Upper lobe of left lung (tissue), 6 donors: Measurements from ENCODE around the gene CIRBP. TPM values are rescaled to one million over a fixed set of nuclear protein-coding genes. Genes with fewer than 3 reads are reported as not detected.
A peak's percentile ranks its signal among the peaks of the same experiment; 100 is the strongest.

ENCODE experiments used
- ATAC-seq, 2 donors: fragments of 200-7000 bp; cut with Tn5 transposase; one replicate each; pipeline ENCODE4 v1.9.1; 2022; ENCODE audit warnings: mild to moderate bottlenecking in 2 of 2, moderate library complexity in 2 of 2; ENCODE audit not compliant: low FRiP score in 2 of 2
- DNase-seq, 2 donors: peaks; one replicate each; pipeline ENCODE4 v3.0.0-alpha.2; 2019 to 2020
- H3K27ac ChIP-seq, 4 donors: fragments of 200-600 bp; sonication (generic); one replicate each; pipeline ENCODE4 v1.5.1; 2016 to 2019
- H3K27me3 ChIP-seq, 4 donors: fragments of 200-600 bp; sonication (generic); one replicate each; pipeline ENCODE4 v1.5.1; 2017 to 2019
- H3K36me3 ChIP-seq, 4 donors: fragments of 200-600 bp; sonication (generic); one replicate each; pipeline ENCODE4 v1.5.1; 2016 to 2019
- H3K4me1 ChIP-seq, 4 donors: fragments of 200-600 bp; sonication (generic); one replicate each; pipeline ENCODE4 v1.5.1; 2018 to 2019
- H3K4me3 ChIP-seq, 4 donors: fragments of 200-600 bp; sonication (generic); one replicate each; pipeline ENCODE4 v1.5.1; 2017 to 2019; ENCODE audit warnings: mild to moderate bottlenecking in 2 of 4, moderate library complexity in 1 of 4
- H3K9me3 ChIP-seq, 4 donors: fragments of 200-600 bp; sonication (generic); one replicate each; pipeline ENCODE4 v1.5.1; 2018 to 2019
- CTCF ChIP-seq, 6 experiments: fragments of 450-650 bp in 4 of 6; fragments of 200-600 bp in 2 of 6; sonication (generic) in 2 of 6; IDR thresholded peaks; one replicate each; pipeline ENCODE4 v1.5.1; 2016 to 2019; ENCODE audit warnings: antibody characterized with exemption in 6 of 6
- EP300 ChIP-seq, 4 donors: sonication (generic); formaldehyde crosslinking; IDR thresholded peaks; one replicate each; pipeline ENCODE4 v1.5.1; 2017; ENCODE audit warnings: antibody characterized with exemption in 4 of 4, control low read depth in 2 of 4
- POLR2A ChIP-seq, 4 donors: fragments of 450-650 bp; IDR thresholded peaks; one replicate each; pipeline ENCODE4 v1.5.1; 2016 to 2017; ENCODE audit warnings: antibody characterized with exemption in 4 of 4, mild to moderate bottlenecking in 2 of 4
- POLR2AphosphoS5 ChIP-seq, 2 donors: sonication (generic); formaldehyde crosslinking; IDR thresholded peaks; one replicate each; pipeline ENCODE4 v1.5.1; 2017; ENCODE audit warnings: antibody characterized with exemption in 2 of 2
- WGBS, 2 donors: methylation state at CpG; one replicate each; pipeline ENCODE4 v1.1.5; 2017 to 2018; 5-methylcytosine and 5-hydroxymethylcytosine counted together
- total RNA-seq, 6 donors: library from RNA; depleted of rRNA in 4 of 6; stranded (reverse); fragments of >200 nt in 4 of 6; gene quantifications; one replicate each; pipeline versions ENCODE4 v1.1.0 to v1.2.1, GENCODE V29; 2016 to 2021
- donor health status: DM: no; HTN: no; CAD: no; lungs with moderate emphysema.
- donor health status: DM: no; HTN: yes; CAD: no; lungs with severe emphysema.

CIRBP gene
- total RNA-seq, 6 donors from 2014 or later = 326 to 1,348 (median 441) TPM

DNA sequence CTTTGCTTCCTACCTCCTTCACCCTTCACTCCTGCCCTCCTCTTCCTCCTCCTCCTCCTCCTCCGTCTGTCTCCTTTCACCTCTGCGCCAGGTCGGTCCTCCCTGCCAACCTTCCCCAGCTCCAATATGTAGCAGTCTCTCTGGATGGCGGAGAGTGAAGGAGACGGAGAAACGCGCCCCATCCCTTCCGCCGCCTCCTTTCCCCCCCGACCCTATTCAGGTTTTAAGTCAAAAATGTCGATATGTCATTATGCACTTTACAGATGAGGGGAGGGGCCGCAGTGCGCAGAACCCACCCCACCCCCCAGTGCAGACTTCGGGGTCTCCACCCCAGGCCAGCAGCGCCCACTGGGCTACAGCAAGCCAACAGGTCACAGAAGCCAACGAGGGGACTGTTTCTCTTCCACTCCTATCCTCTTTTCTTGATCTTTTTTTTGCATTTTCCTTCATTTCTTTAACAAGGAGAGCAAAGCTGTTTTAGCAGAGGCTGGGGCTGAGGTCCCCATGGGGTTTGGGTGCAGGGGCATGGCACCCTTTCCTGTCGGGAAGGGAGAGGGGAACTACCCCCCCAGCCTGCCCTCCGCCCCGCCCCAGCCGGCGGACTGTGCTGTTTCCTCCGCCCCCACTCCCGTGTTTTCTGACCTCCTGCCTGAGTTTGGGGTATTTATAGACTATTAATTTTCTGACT, 11.5 kb upstream of the CIRBP start:
- Histone ChIP-seq H3K36me3 (peaks cover 22 to 56% (median 50%) of the 10 kb centered on the region in 4 donors), H3K27ac (peak overlapping the region; percentile 91 to 100 (median 98)), H3K4me1 (peaks cover 87 to 98% (median 92%) of the 10 kb centered on the region in 4 donors), H3K9me3 (no peaks in the 10 kb centered on the region), H3K4me3 (peak overlapping the region in 1 of 4 donors; percentile 62), H3K27me3 (no peaks in the 10 kb centered on the region)
- TF ChIP-seq CTCF (IDR thresholded peaks at IDR 0.05) (no peak), POLR2AphosphoS5 (IDR thresholded peaks at IDR 0.05) (no peak), POLR2A (IDR thresholded peaks at IDR 0.05) (no peak), EP300 (IDR thresholded peaks at IDR 0.05) (no peak)
- 70 to 71% methylated on average over 18 to 23 of the region's 23 CpGs for WGBS, 2 donors
- DNase-seq = peak in 1 of 2 donors; percentile 81
- no peak for ATAC-seq

DNA sequence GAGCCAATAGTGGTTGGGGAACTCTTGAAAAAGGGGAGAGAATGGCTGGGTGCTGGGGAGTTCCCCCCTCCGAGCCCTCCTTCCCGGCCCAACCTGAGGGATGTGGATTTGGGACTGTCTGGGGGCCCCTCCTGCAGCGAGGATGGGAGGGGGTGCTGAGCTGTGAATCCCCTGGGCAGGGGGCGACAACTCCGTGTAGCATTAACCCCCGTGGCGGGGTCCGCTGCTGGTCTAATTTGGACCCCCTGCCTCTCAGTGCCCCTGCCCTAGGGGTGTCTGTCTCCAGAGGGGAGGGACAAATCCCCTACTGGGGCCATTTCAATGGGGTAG, 11.0 kb upstream of the CIRBP start:
- Histone ChIP-seq H3K9me3 (no peaks in the 10 kb centered on the region), H3K27me3 (no peaks in the 10 kb centered on the region), H3K36me3 (peaks cover 22 to 56% (median 50%) of the 10 kb centered on the region in 4 donors), H3K4me1 (peaks cover 91 to 98% (median 94%) of the 10 kb centered on the region in 4 donors), H3K4me3 (peak overlapping the region in 1 of 4 donors; percentile 62), H3K27ac (peak overlapping the region; percentile 91 to 100 (median 98))
- 64% methylated on average over 8 of the region's 8 CpGs; no CpG with 5 or more reads in 1 of the 2 donors for WGBS, 2 donors
- DNase-seq = no peak
- no peak for ATAC-seq
- no peak for TF ChIP-seq EP300 (IDR thresholded peaks at IDR 0.05)
- no peak for TF ChIP-seq POLR2A (IDR thresholded peaks at IDR 0.05)
- no peak for TF ChIP-seq POLR2AphosphoS5 (IDR thresholded peaks at IDR 0.05)
- no peak for TF ChIP-seq CTCF (IDR thresholded peaks at IDR 0.05)

- WGBS, 2 donors = 22 to 27% methylated on average over 15 of the region's 15 CpGs
- TF ChIP-seq POLR2A (IDR thresholded peaks at IDR 0.05) = no peak
- no peak for TF ChIP-seq POLR2AphosphoS5 (IDR thresholded peaks at IDR 0.05)
- TF ChIP-seq CTCF (IDR thresholded peaks at IDR 0.05) = no peak
- no peak for TF ChIP-seq EP300 (IDR thresholded peaks at IDR 0.05)
- peak overlapping the region; percentile 91 to 100 (median 98) for H3K27ac ChIP-seq
- H3K9me3 ChIP-seq = no peaks in the 10 kb centered on the region
- ATAC-seq = no peak
- H3K27me3 ChIP-seq = no peaks in the 10 kb centered on the region
- H3K4me1 ChIP-seq = peaks cover 88 to 98% (median 94%) of the 10 kb centered on the region in 4 donors
- peak overlapping the region in 3 of 4 donors; percentile 23 to 62 (median 36) for H3K4me3 ChIP-seq
- DNase-seq = peak in 1 of 2 donors; percentile 84
- H3K36me3 ChIP-seq = peaks cover 22 to 55% (median 49%) of the 10 kb centered on the region in 4 donors
These were observed 10.4 kb upstream of the CIRBP start for GRCh38 chr19:1258707-1259205.

DNA sequence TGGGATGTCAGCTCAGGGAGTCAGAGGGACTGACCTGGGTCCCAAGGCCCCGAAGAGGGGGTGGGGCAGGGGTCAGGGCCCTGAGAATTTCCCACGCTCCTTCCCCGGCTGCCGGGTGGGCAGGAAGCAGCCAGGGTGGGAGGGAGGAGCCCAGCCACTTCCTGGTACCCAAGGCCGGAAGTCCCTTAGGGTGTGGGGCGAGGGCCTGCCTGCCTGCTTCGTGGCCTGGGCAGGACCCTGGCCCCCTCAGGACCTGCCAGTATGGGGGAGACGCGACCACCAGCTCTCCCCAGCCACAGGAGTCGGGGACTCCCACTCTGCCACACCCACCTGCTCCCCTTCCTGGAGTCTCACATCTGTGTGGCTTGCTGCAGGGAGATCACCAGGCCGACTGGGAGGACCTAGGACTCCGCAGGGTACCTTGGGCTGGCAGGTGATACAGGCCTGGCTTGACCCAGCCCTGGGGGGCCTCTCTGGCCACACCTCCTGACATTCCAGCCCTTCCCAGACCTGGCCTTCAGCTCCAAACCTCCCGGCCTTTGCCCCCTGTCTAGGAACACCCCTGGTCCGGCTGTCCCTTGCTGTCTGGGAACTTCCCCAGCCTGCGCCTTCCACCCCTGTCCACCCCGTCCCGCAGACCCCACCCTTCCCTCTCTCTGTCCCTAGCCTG, 9.8 kb upstream of the CIRBP start:
- Histone ChIP-seq H3K27ac (peak overlapping the region; percentile 91 to 100 (median 98)), H3K36me3 (peaks cover 16 to 49% (median 43%) of the 10 kb centered on the region in 4 donors), H3K27me3 (no peaks in the 10 kb centered on the region), H3K9me3 (no peaks in the 10 kb centered on the region), H3K4me3 (peak overlapping the region in 3 of 4 donors; percentile 23 to 62 (median 36)), H3K4me1 (peaks cover 82 to 94% (median 88%) of the 10 kb centered on the region in 4 donors)
- ATAC-seq (peak; percentile 41 to 42), DNase-seq (peak; percentile 87 to 91)
- TF ChIP-seq CTCF (IDR thresholded peaks at IDR 0.05) (no peak), POLR2A (IDR thresholded peaks at IDR 0.05) (peak in 2 of 4 donors; percentile 34 to 78), EP300 (IDR thresholded peaks at IDR 0.05) (peak in 3 of 4 donors; percentile 37 to 94 (median 87)), POLR2AphosphoS5 (IDR thresholded peaks at IDR 0.05) (peak; percentile 96 to 99)
- WGBS, 2 donors = 14 to 18% methylated on average over 8 to 12 of the region's 17 CpGs
